CD4-positive, alpha-beta memory T cell (primary cell): ENCODE data around the gene GRM2. TPM values are rescaled to one million over a fixed set of nuclear protein-coding genes. Genes with fewer than 3 reads are reported as not detected.
A peak's percentile ranks its signal among the peaks of the same experiment; 100 is the strongest.

Experiments used
- CTCF ChIA-PET: fragments of 350-600 bp; sonication (Branson Sonifier 250); formaldehyde crosslinking; loops from one replicate; lab custom pipeline; 2021; ENCODE audit warnings: inconsistent platforms; ENCODE audit not compliant: partially characterized antibody; lab: Charles Lee
- POLR2A ChIA-PET: fragments of 350-600 bp; sonication (Branson Sonifier 250); formaldehyde crosslinking; loops from one replicate; lab custom pipeline; 2021; ENCODE audit not compliant: partially characterized antibody; lab: Charles Lee
- DNase-seq, 5 donors: peaks; one replicate each; pipeline versions ENCODE4 v3.0.0 to v3.0.0-alpha.2; 2020 to 2022; ENCODE audit warnings: mixed read lengths in 1 of 5
- H3K27ac ChIP-seq: one replicate; pipeline ENCODE4 v1.7.0; 2013; ENCODE audit warnings: low read depth, low read length
- H3K27me3 ChIP-seq: 2 replicates; pipeline ENCODE4 v1.7.0; 2013; ENCODE audit warnings: mild to moderate bottlenecking, low read length, moderate library complexity; ENCODE audit not compliant: insufficient read depth
- H3K36me3 ChIP-seq: 2 replicates; pipeline ENCODE4 v1.7.0; 2013; ENCODE audit warnings: mild to moderate bottlenecking, low read length, moderate library complexity; ENCODE audit not compliant: insufficient read depth
- H3K4me1 ChIP-seq: 2 replicates; pipeline ENCODE4 v1.7.0; 2013; ENCODE audit warnings: mild to moderate bottlenecking, low read length, moderate library complexity; ENCODE audit not compliant: insufficient read depth
- H3K4me3 ChIP-seq, 2 donors: one replicate each; pipeline ENCODE4 v1.7.0; 2013; ENCODE audit warnings: low read length in 2 of 2, mild to moderate bottlenecking in 1 of 2
- H3K9me3 ChIP-seq, 2 donors: one replicate each; pipeline ENCODE4 v1.7.0; 2013; ENCODE audit warnings: low read length in 2 of 2, control low read depth in 1 of 2; ENCODE audit not compliant: control insufficient read depth in 1 of 2
- H3K27ac Mint-ChIP-seq, 7 donors: one replicate each; pipeline ENCODE4 v1.8.0; 2020 to 2021; ENCODE audit warnings: mixed read lengths in 7 of 7, mild to moderate bottlenecking in 6 of 7, inconsistent platforms in 3 of 7, moderate library complexity in 3 of 7
- H3K27me3 Mint-ChIP-seq, 2 donors: one replicate each; pipeline ENCODE4 v1.8.0; 2020 to 2021; ENCODE audit warnings: mixed read lengths in 2 of 2
- H3K36me3 Mint-ChIP-seq, 2 donors: one replicate each; pipeline ENCODE4 v1.8.0; 2020 to 2021; ENCODE audit warnings: mixed read lengths in 2 of 2, inconsistent platforms in 1 of 2, mild to moderate bottlenecking in 1 of 2
- H3K4me1 Mint-ChIP-seq, 4 donors: one replicate each; pipeline ENCODE4 v1.8.0; 2020 to 2021; ENCODE audit warnings: mixed read lengths in 4 of 4, mild to moderate bottlenecking in 1 of 4
- H3K4me3 Mint-ChIP-seq, 8 donors: one replicate each; pipeline ENCODE4 v1.8.0; 2020 to 2021; ENCODE audit warnings: mixed read lengths in 8 of 8, mild to moderate bottlenecking in 7 of 8, moderate library complexity in 6 of 8, inconsistent platforms in 3 of 8
- H3K9me3 Mint-ChIP-seq, 8 donors: one replicate each; pipeline ENCODE4 v1.8.0; 2020 to 2021; ENCODE audit warnings: mixed read lengths in 8 of 8, mild to moderate bottlenecking in 5 of 8, inconsistent platforms in 3 of 8, moderate library complexity in 1 of 8
- intact Hi-C: fragments of 100-400 bp; cut with micrococcal nuclease; formaldehyde crosslinking; loops from one replicate; pipeline ENCODE4 v1.15.1; 2023
- polyA plus RNA-seq, 2 donors: library from polyadenylated mRNA; unstranded; fragments of 300-500 nt; fragmentation: Illumina TruSeq; gene quantifications; one replicate each; pipeline ENCODE4 v1.2.3, GENCODE V29; 2021
- total RNA-seq, 2 experiments: library from RNA; stranded (reverse); gene quantifications; one replicate each; pipeline ENCODE4 v1.2.3, GENCODE V29; 2021

The GRM2 gene
- total and polyA plus RNA-seq, 4 experiments from 2014 or later = 0.07 to 1.9 (median 1.1) TPM; not detected in 1

DNA sequence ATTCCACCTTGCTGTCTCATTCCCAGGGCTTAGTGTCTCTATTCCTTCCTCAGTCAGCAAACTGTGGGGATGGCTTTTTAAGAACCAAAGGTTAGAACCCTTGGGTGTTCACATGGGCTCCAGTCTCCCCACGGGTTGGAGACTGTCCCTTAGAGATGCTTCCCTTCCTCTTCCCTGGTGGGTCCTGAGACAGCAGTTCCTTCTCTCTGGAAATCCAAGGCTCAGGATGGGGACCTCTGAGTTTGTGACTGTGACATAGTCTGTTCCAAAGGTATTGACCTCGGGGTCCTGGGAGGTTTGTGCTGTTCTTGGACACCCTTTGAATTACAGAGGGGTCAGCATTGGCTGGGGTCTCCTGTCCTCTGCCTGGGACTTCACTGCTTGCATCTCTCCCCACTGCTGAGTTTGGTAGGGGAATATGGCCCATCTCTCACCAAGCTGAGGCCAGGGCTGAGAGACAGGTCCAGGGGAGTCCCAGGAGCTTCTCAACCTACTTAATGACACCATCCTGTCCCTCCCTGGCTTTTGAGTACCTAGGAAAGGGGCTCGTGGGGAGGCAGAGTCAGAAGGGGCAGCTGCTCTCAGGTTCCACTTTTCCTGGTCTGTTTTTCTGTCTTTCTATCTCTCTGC is 1.5 kb downstream of the GRM2 start:
- Histone ChIP-seq H3K27me3 (no peaks in the 10 kb centered on the region), H3K4me1 (no peaks in the 10 kb centered on the region), H3K36me3 (peaks cover 19% of the 10 kb centered on the region), H3K4me3 (no peak overlapping the region), H3K9me3 (no peaks in the 10 kb centered on the region), H3K27ac (no peak overlapping the region)
- Mint-ChIP-seq H3K36me3 (peaks cover 10 to 18% of the 10 kb centered on the region in 2 donors), H3K27ac (peak overlapping the region in 2 of 7 donors; percentile 15 to 52), H3K4me3 (no peak overlapping the region), H3K27me3 (no peaks in the 10 kb centered on the region), H3K4me1 (peaks cover 15 to 43% (median 23%) of the 10 kb centered on the region in 4 donors), H3K9me3 (peaks cover 0 to 2% (median 0%) of the 10 kb centered on the region in 8 donors)
- ChIA-PET CTCF (no interaction called here), POLR2A (no interaction called here)
- intact Hi-C loops = no loop called here
- no peak for DNase-seq

DNA sequence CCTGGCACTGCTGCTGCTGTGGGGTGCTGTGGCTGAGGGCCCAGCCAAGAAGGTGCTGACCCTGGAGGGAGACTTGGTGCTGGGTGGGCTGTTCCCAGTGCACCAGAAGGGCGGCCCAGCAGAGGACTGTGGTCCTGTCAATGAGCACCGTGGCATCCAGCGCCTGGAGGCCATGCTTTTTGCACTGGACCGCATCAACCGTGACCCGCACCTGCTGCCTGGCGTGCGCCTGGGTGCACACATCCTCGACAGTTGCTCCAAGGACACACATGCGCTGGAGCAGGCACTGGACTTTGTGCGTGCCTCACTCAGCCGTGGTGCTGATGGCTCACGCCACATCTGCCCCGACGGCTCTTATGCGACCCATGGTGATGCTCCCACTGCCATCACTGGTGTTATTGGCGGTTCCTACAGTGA is 2.1 kb downstream of the GRM2 start:
- H3K27ac Mint-ChIP-seq = no peak overlapping the region
- intact Hi-C loops = no loop called here

DNA sequence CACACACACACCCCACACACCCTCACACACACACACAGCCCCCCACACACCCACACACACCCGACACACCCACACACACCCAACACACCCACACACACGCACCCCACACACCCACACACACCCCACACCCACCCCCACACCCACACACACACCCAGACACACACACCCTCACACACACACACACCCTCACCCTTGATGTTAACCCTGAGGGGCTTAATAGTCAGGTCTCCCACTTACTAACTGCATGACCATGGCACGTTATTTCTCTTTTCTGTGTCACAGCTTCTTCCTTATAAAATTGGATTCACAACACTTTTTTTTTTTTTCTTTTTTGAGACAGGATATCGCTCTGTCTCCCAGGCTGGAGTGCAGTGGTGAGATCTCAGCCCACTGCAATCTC is 2.8 kb downstream of the GRM2 start:
- ChIA-PET CTCF (no interaction called here), POLR2A (no interaction called here)
- Histone ChIP-seq H3K36me3 (peaks cover 8% of the 10 kb centered on the region), H3K9me3 (no peaks in the 10 kb centered on the region), H3K4me1 (no peaks in the 10 kb centered on the region), H3K4me3 (no peak overlapping the region), H3K27ac (no peak overlapping the region), H3K27me3 (no peaks in the 10 kb centered on the region)
- H3K27me3 Mint-ChIP-seq = no peaks in the 10 kb centered on the region
- intact Hi-C loops = no loop called here
- peaks cover 8 to 10% of the 10 kb centered on the region in 2 donors for H3K36me3 Mint-ChIP-seq
- peaks cover 12 to 36% (median 20%) of the 10 kb centered on the region in 4 donors for H3K4me1 Mint-ChIP-seq
- H3K27ac Mint-ChIP-seq = peak overlapping the region in 4 of 7 donors; percentile 47 to 87 (median 54)
- peak overlapping the region in 1 of 8 donors; percentile 39 for H3K4me3 Mint-ChIP-seq
- H3K9me3 Mint-ChIP-seq = peaks cover 0 to 2% (median 0%) of the 10 kb centered on the region in 8 donors
- DNase-seq = no peak

More for the DNA sequence above, 2.1 kb downstream of the GRM2 start:
- Histone ChIP-seq H3K27ac (no peak overlapping the region), H3K4me3 (no peak overlapping the region), H3K27me3 (no peaks in the 10 kb centered on the region), H3K36me3 (peaks cover 15% of the 10 kb centered on the region), H3K4me1 (no peaks in the 10 kb centered on the region), H3K9me3 (no peaks in the 10 kb centered on the region)
- H3K4me3 Mint-ChIP-seq = no peak overlapping the region
- H3K27me3 Mint-ChIP-seq = no peaks in the 10 kb centered on the region
- H3K4me1 Mint-ChIP-seq = peaks cover 15 to 43% (median 23%) of the 10 kb centered on the region in 4 donors
- peaks cover 0 to 2% (median 0%) of the 10 kb centered on the region in 8 donors for H3K9me3 Mint-ChIP-seq
- ChIA-PET CTCF (no interaction called here), POLR2A (no interaction called here)
- H3K36me3 Mint-ChIP-seq = peaks cover 14 to 17% of the 10 kb centered on the region in 2 donors
- no peak for DNase-seq

DNA sequence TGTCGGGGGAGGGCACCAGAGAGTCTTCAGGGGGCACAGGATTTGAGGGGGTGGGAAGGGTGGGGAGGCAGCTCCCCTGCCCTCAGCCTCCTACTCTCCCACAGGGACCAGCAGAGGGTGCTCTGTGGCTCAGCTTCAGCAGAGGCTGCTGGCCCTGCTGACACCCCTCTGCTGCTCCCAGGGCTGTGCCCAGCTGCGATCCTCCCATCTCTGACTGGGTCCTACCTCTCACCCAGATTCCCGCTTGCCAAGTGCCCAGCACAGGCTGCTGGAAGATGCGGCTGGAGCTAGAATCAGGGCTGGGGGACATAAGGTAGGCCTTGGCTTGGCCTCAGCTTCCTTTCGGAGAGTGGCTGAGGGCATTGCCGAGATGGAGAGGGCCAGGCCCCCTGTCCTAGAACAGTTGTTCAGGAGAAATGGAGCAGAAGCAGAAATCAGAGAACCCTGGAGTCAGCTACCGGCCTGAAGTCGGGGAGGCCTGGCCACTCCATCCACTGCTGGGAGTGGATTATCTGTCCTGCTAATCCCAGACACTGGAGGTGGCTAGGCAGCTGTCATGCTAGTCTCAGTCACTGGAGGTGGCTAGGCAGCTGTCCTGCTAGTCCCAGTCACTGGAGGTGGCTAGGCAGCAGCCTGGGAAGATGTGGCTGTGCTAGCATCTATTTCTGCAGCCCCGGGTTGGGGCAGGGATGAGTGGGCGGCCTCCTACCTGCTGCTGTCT is 3.9 kb downstream of the GRM2 start:
- Mint-ChIP-seq H3K4me3 (no peak overlapping the region), H3K9me3 (peaks cover 0 to 2% (median 0%) of the 10 kb centered on the region in 8 donors), H3K27ac (peak overlapping the region in 1 of 7 donors; percentile 55), H3K4me1 (peaks cover 4 to 31% (median 12%) of the 10 kb centered on the region in 4 donors), H3K27me3 (no peaks in the 10 kb centered on the region), H3K36me3 (peaks cover 4 to 5% of the 10 kb centered on the region in 2 donors)
- no peaks in the 10 kb centered on the region for H3K27me3 ChIP-seq
- DNase-seq = no peak
- intact Hi-C loops = no loop called here
- H3K4me3 ChIP-seq = no peak overlapping the region
- CTCF ChIA-PET = no interaction called here
- H3K9me3 ChIP-seq = no peaks in the 10 kb centered on the region
- POLR2A ChIA-PET = no interaction called here
- no peak overlapping the region for H3K27ac ChIP-seq
- H3K4me1 ChIP-seq = no peaks in the 10 kb centered on the region
- H3K36me3 ChIP-seq = no peaks in the 10 kb centered on the region

DNA sequence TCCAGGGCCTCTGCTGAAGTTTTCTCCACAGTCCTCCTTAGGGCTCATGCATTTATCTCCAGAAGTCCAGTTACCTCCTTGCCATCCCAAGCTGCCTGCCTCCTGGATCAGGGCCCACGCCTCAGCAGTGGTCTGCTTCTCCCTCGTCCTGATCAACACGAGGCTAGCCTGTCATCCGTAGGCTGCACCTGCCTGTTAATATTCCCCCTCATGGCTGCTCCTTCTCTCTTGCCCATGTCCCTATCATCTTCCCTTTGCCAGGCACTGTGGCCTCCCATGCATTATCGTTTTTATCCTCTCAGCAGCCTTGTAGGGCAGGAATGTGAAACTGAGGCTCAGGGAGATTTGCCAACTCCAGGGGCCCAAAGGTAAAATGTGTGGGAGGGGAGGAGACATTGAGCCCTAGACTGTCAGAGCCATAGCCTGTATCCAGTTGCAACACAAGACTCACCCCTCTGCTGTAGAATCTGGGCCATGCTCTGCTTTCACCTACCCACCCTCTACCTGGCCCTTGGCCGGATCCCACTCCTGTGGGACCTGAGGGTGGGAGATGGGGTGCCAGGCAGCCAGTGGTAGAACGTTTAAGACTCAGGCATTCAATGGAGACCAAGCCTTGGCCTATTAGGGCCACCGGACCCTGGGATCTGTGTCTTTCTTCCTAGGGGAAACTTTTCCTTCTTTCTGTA is 4.6 kb downstream of the GRM2 start:
- H3K27me3 Mint-ChIP-seq = no peaks in the 10 kb centered on the region
- Histone ChIP-seq H3K27me3 (no peaks in the 10 kb centered on the region), H3K36me3 (no peaks in the 10 kb centered on the region), H3K4me1 (no peaks in the 10 kb centered on the region), H3K27ac (no peak overlapping the region), H3K9me3 (no peaks in the 10 kb centered on the region), H3K4me3 (no peak overlapping the region)
- no peak overlapping the region for H3K4me3 Mint-ChIP-seq
- DNase-seq = no peak
- H3K9me3 Mint-ChIP-seq = peaks cover 0 to 2% (median 0%) of the 10 kb centered on the region in 8 donors
- intact Hi-C loops = no loop called here
- H3K36me3 Mint-ChIP-seq = peaks cover 0 to 5% of the 10 kb centered on the region in 2 donors
- peaks cover 3 to 27% (median 10%) of the 10 kb centered on the region in 4 donors for H3K4me1 Mint-ChIP-seq
- CTCF ChIA-PET = no interaction called here
- POLR2A ChIA-PET = no interaction called here
- H3K27ac Mint-ChIP-seq = peak overlapping the region in 3 of 7 donors; percentile 47 to 84 (median 55)

DNA sequence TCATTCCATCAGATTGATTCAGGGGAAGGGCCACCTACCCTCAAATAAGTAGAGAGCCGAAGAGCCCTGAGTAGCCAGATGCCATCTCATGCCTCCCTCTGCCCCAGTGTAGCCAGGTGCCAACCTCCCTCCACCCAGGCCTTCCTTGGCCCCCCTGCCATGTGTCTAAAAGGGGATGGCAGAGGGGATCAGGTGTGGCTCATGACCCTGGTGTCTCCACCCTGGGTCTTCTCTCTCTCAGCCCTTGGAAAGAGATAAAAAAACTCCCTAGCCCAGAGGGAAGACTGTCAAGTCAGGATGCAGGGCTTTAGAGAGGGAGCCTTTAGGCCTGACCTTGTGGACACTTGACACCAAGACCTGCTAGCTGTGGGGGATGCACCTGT is 5.2 kb downstream of the GRM2 start:
- intact Hi-C loops = no loop called here
- H3K27me3 ChIP-seq = no peaks in the 10 kb centered on the region
- Mint-ChIP-seq H3K36me3 (peaks cover 0 to 6% of the 10 kb centered on the region in 2 donors), H3K4me3 (no peak overlapping the region), H3K9me3 (peaks cover 0 to 2% (median 0%) of the 10 kb centered on the region in 8 donors), H3K27ac (peak overlapping the region in 1 of 7 donors; percentile 55), H3K27me3 (no peaks in the 10 kb centered on the region), H3K4me1 (peaks cover 4 to 25% (median 10%) of the 10 kb centered on the region in 4 donors)
- POLR2A ChIA-PET = no interaction called here
- H3K4me1 ChIP-seq = no peaks in the 10 kb centered on the region
- CTCF ChIA-PET = no interaction called here
- no peaks in the 10 kb centered on the region for H3K36me3 ChIP-seq
- H3K4me3 ChIP-seq = no peak overlapping the region
- no peak overlapping the region for H3K27ac ChIP-seq
- no peak for DNase-seq
- H3K9me3 ChIP-seq = no peaks in the 10 kb centered on the region

DNA sequence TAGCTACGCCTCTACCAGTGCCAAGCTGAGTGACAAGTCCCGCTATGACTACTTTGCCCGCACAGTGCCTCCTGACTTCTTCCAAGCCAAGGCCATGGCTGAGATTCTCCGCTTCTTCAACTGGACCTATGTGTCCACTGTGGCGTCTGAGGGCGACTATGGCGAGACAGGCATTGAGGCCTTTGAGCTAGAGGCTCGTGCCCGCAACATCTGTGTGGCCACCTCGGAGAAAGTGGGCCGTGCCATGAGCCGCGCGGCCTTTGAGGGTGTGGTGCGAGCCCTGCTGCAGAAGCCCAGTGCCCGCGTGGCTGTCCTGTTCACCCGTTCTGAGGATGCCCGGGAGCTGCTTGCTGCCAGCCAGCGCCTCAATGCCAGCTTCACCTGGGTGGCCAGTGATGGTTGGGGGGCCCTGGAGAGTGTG is 5.7 kb downstream of the GRM2 start:
- Histone ChIP-seq H3K4me3 (no peak overlapping the region), H3K27me3 (no peaks in the 10 kb centered on the region), H3K9me3 (no peaks in the 10 kb centered on the region), H3K36me3 (no peaks in the 10 kb centered on the region), H3K27ac (no peak overlapping the region), H3K4me1 (no peaks in the 10 kb centered on the region)
- POLR2A ChIA-PET = no interaction called here
- Mint-ChIP-seq H3K27ac (no peak overlapping the region), H3K4me1 (peaks cover 5 to 24% (median 6%) of the 10 kb centered on the region in 4 donors), H3K36me3 (peaks cover 0 to 9% of the 10 kb centered on the region in 2 donors), H3K9me3 (peaks cover 0 to 2% (median 0%) of the 10 kb centered on the region in 8 donors), H3K27me3 (no peaks in the 10 kb centered on the region), H3K4me3 (no peak overlapping the region)
- no peak for DNase-seq
- intact Hi-C loops = no loop called here
- CTCF ChIA-PET = no interaction called here
